ACC112 (cell line): ENCODE measurements around the gene EPHB1.
"Not testable (repeated sequence)": the region's sequence is repeated elsewhere in the genome, so short reads cannot be mapped to it uniquely, and the experiment has no call there.

Experiments used
- H2AFZ ChIP-seq: fragments of 200-600 bp; sonication (generic); one replicate; pipeline ENCODE4 v1.6.0; 2017; ENCODE audit warnings: antibody characterized with exemption, low read length; ENCODE audit not compliant: unreplicated experiment
- H3K27ac ChIP-seq: fragments of 200-600 bp; sonication (generic); 2 replicates; pipeline ENCODE4 v1.5.1; 2014; ENCODE audit warnings: low read depth, mild to moderate bottlenecking, antibody characterized with exemption, low read length, moderate library complexity
- H3K27me3 ChIP-seq: fragments of 200-600 bp; sonication (generic); 2 replicates; pipeline ENCODE4 v1.6.1; 2014; ENCODE audit warnings: mild to moderate bottlenecking, antibody characterized with exemption, low read length, moderate library complexity, mixed read lengths; ENCODE audit not compliant: insufficient read depth
- H3K36me3 ChIP-seq: fragments of 200-600 bp; sonication (generic); 2 replicates; pipeline ENCODE4 v1.6.1; 2016; ENCODE audit warnings: mild to moderate bottlenecking, antibody characterized with exemption, low read length, moderate library complexity, mixed read lengths; ENCODE audit not compliant: insufficient read depth
- H3K4me1 ChIP-seq: fragments of 200-600 bp; sonication (generic); one replicate; pipeline ENCODE4 v1.6.1; 2016; ENCODE audit warnings: low read length, mixed read lengths; ENCODE audit not compliant: insufficient read depth, unreplicated experiment, control insufficient read depth
- H3K4me3 ChIP-seq: fragments of 200-600 bp; sonication (generic); 2 replicates; pipeline ENCODE4 v1.5.1; 2014; ENCODE audit warnings: mild to moderate bottlenecking, low read depth, low read length
- H3K79me2 ChIP-seq: fragments of 200-600 bp; sonication (generic); one replicate; pipeline ENCODE4 v1.6.0; 2016; ENCODE audit warnings: low read length; ENCODE audit not compliant: control insufficient read depth, unreplicated experiment, insufficient read depth

EPHB1 gene

GRCh38 chr3:135224815-135225362 lies 429.8 kb downstream of the EPHB1 start:
- H3K79me2 ChIP-seq, result no peaks in the 10 kb centered on the region
- H3K36me3 ChIP-seq, result no peaks in the 10 kb centered on the region
- H3K4me1 ChIP-seq, result no peaks in the 10 kb centered on the region
- H3K4me3 ChIP-seq, result no peak overlapping the region
- H3K27ac ChIP-seq, result no peak overlapping the region
- no peak overlapping the region for H2AFZ ChIP-seq
- H3K27me3 ChIP-seq, result no peaks in the 10 kb centered on the region

DNA sequence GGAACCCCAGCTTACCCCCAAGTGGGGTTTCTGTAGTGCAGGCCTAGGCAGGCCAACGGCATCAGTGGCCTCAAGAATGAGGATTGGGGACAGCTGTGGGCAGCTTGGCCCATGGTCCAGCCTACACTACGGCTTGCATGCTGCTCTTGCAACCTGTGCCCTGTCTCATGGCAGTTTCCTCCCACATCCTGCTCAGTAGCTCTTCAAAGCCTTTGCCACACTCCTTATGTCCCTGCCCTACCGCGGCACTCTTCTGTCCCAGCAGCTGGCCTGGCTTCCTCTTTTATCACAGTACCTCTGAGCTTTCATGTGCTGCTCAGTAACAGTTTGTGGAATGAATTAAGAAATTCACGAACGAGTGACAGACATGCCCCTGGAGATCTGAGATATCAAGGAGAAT lies 431.0 kb downstream of the EPHB1 start:
- H3K27me3 ChIP-seq, result no peaks in the 10 kb centered on the region
- H3K4me1 ChIP-seq, result no peaks in the 10 kb centered on the region
- no peak overlapping the region for H3K4me3 ChIP-seq
- no peak overlapping the region for H2AFZ ChIP-seq
- H3K36me3 ChIP-seq, result no peaks in the 10 kb centered on the region
- no peak overlapping the region for H3K27ac ChIP-seq
- H3K79me2 ChIP-seq, result no peaks in the 10 kb centered on the region

GRCh38 chr3:135228201-135228600 lies 433.1 kb downstream of the EPHB1 start:
- Histone ChIP-seq H3K79me2 (no peaks in the 10 kb centered on the region), H3K4me1 (no peaks in the 10 kb centered on the region), H3K4me3 (no peak overlapping the region), H2AFZ (no peak overlapping the region), H3K27me3 (no peaks in the 10 kb centered on the region), H3K36me3 (no peaks in the 10 kb centered on the region), H3K27ac (no peak overlapping the region)

DNA sequence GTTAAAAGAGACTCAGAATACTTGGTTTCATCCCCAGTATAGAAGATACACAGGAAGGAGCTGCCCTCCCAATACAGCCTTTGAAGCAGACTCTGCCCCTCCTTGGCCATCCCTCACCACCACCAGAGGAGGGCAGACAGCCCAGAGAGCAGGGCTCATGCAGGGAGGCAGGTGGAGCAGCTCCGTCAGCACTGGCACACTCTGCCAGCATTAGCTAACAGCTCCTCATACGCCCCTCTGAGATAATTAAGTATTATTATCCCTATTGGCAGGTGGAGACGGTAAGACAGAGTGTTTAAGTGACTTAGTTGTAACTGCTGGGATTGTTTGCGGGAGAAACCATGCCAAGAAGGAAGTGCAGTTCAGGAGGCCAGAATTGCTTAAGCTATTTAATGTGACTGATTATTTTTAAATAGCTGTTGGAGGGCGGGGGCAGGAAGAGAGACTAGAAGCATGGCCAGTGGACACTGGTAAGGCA lies 434.0 kb downstream of the EPHB1 start:
- Histone ChIP-seq H3K27me3 (no peaks in the 10 kb centered on the region), H3K4me1 (no peaks in the 10 kb centered on the region), H3K27ac (no peak overlapping the region), H3K36me3 (no peaks in the 10 kb centered on the region), H3K79me2 (no peaks in the 10 kb centered on the region), H3K4me3 (no peak overlapping the region), H2AFZ (no peak overlapping the region)

DNA sequence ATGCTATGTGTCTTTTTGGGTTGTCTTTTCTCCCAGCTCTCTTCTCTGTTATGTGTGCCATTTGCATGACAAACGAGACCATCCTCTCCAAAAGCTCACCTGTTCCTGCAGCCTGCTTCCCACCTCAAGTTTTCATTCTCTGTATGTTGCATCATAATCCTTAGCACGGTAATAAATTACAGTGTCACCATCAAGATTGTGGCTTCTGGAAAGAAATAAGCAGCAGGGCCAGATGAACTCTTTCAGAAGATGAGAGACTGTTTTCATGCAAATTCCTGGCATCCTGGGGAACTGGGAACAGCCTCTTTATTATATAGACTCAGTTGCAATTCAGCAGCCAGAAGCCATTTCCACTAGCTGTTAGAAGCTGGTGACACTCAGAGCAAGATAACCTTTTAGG lies 436.7 kb downstream of the EPHB1 start:
- H3K4me1 ChIP-seq, result no peaks in the 10 kb centered on the region
- H3K4me3 ChIP-seq, result no peak overlapping the region
- H2AFZ ChIP-seq, result no peak overlapping the region
- no peak overlapping the region for H3K27ac ChIP-seq
- no peaks in the 10 kb centered on the region for H3K36me3 ChIP-seq
- no peaks in the 10 kb centered on the region for H3K79me2 ChIP-seq
- H3K27me3 ChIP-seq, result no peaks in the 10 kb centered on the region

DNA sequence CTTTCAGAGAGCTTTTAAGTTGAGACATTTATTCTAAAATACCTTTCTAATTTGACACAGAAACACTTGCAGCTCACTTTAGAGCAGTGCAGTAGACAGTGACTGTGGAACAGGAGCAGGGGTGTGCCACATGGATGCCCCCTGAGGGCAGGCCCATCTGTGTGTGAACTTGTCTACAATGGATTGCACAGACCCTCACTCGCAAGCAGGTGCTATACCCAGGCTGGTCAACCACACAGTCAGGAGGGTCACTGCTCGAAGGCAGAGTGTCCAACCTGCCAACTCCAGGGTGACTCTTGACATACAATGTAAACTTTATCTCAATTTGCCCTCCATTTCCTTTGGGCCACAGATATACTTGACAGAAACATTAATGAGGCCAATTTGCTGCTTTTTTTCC lies 437.2 kb downstream of the EPHB1 start:
- Histone ChIP-seq H3K4me1 (no peaks in the 10 kb centered on the region), H3K27me3 (no peaks in the 10 kb centered on the region), H2AFZ (no peak overlapping the region), H3K79me2 (no peaks in the 10 kb centered on the region), H3K4me3 (no peak overlapping the region), H3K27ac (no peak overlapping the region), H3K36me3 (no peaks in the 10 kb centered on the region)

GRCh38 chr3:135233476-135233875 lies 438.4 kb downstream of the EPHB1 start:
- H3K79me2 ChIP-seq, H3K36me3 ChIP-seq, H3K27ac ChIP-seq, H3K4me3 ChIP-seq, H3K27me3 ChIP-seq, H3K4me1 ChIP-seq, H2AFZ ChIP-seq: not testable (repeated sequence)

GRCh38 chr3:135235541-135235940 lies 440.5 kb downstream of the EPHB1 start:
- H3K27me3 ChIP-seq, result no peaks in the 10 kb centered on the region
- H3K36me3 ChIP-seq, result no peaks in the 10 kb centered on the region
- no peaks in the 10 kb centered on the region for H3K79me2 ChIP-seq
- no peaks in the 10 kb centered on the region for H3K4me1 ChIP-seq
- H2AFZ ChIP-seq, result no peak overlapping the region
- H3K27ac ChIP-seq, result no peak overlapping the region
- no peak overlapping the region for H3K4me3 ChIP-seq

DNA sequence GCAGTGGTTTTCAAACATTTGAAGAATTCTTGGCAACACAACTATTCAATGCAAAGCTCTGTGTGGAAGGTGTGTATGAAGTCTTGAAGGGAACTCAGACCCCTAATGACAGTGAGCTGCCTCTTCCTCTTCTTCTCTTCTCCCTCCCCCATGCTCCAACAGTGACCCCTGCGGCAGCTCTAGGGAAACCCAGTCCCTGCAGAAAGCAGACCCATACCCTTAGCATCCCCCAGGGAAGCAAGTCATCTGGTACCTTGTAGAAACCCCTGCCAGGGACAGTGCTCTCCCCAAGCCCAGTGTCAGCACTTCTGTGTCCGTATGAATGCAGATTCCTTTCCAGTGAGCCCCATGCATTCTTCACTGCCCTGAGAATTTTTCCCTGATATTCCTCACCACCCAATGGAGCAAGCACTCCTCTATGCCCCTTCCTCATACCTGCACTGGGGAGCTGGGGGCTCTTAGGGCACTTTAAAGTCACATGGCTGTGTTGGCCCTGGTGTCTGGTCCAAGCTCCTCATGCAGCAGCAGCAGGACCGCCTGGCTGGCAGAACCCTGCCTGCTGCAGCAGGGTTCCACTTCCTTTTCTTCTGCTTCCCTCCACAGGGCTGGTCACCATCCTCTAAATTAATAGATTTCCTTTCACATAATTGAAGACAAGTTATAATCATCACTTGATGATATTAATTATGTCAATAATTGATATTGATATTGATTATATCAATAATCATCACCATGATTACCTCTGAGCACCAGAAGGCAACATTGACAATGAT lies 442.5 kb downstream of the EPHB1 start:
- H3K36me3 ChIP-seq, result no peaks in the 10 kb centered on the region
- H3K79me2 ChIP-seq, result no peaks in the 10 kb centered on the region
- H3K4me3 ChIP-seq, result no peak overlapping the region
- no peaks in the 10 kb centered on the region for H3K4me1 ChIP-seq
- no peak overlapping the region for H3K27ac ChIP-seq
- no peak overlapping the region for H2AFZ ChIP-seq
- H3K27me3 ChIP-seq, result no peaks in the 10 kb centered on the region

DNA sequence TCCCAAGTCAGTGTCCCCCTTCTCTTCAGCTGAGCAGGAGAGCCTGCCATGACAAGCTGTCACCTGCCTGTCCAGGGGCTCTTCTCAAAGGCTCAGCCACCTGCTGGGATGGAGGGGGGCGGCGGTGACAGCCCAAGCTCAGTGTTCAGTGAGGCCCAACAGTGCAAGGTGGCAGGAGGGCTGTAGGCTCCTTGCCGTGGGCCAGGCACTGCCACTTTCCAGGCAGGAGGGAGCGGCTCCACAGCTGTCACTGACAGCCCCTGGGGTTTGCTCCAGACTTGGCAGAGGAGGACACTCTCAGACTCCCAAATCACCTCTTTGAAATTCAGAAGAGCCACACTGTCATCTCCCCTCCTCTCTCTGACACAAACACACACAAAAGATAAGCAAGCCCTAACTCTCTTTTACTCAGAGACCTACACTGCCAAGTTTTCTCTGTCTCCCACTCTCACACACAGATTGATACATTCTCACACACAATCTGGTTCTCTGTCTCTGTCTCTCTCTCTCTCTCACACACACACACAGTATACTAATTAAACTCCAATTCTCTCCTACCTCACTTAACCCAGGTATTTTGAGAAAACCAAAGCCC lies 443.3 kb downstream of the EPHB1 start:
- Histone ChIP-seq H2AFZ (no peak overlapping the region), H3K4me1 (no peaks in the 10 kb centered on the region), H3K36me3 (no peaks in the 10 kb centered on the region), H3K27ac (no peak overlapping the region), H3K27me3 (no peaks in the 10 kb centered on the region), H3K79me2 (no peaks in the 10 kb centered on the region), H3K4me3 (no peak overlapping the region)
